Astrocyte (in vitro differentiated cells and primary cell): Measurements from ENCODE around the gene IDUA. TPM values are rescaled to one million over a fixed set of nuclear protein-coding genes. Genes with fewer than 3 reads are reported as not detected.

Experiments used
- DNase-seq: peaks from one replicate; pipeline ENCODE4 v3.0.0-alpha.2; 2010; ENCODE audit warnings: low read depth
- FAIRE-seq: peaks from 2 replicates; lab custom pipeline; 2011; peaks lifted over from hg19 to GRCh38; lab: Jason Lieb, UNC
- H2AFZ ChIP-seq: 2 replicates; pipeline ENCODE4 v1.6.0; 2012; ENCODE audit warnings: low read depth, low read length, inconsistent platforms
- H3K27ac ChIP-seq: 2 replicates; pipeline ENCODE4 v1.5.1; 2011; ENCODE audit warnings: low read depth, low read length, inconsistent platforms
- H3K27me3 ChIP-seq: 2 replicates; pipeline ENCODE4 v1.6.0; 2011; ENCODE audit warnings: low read length, inconsistent platforms; ENCODE audit not compliant: insufficient read depth
- H3K36me3 ChIP-seq: 2 replicates; pipeline ENCODE4 v1.5.1; 2011; ENCODE audit warnings: low read length, inconsistent platforms; ENCODE audit not compliant: insufficient read depth
- H3K4me1 ChIP-seq: 2 replicates; pipeline ENCODE4 v1.5.1; 2011; ENCODE audit warnings: low read length, inconsistent platforms; ENCODE audit not compliant: insufficient read depth
- H3K4me2 ChIP-seq: 2 replicates; pipeline ENCODE4 v1.6.0; 2012; ENCODE audit warnings: low read length, inconsistent platforms
- H3K4me3 ChIP-seq: 2 replicates; pipeline ENCODE4 v1.5.1; 2011; ENCODE audit warnings: low read depth, mild to moderate bottlenecking, low read length, inconsistent platforms; ENCODE audit not compliant: insufficient read depth
- H3K79me2 ChIP-seq: 2 replicates; pipeline ENCODE4 v1.6.0; 2012; ENCODE audit warnings: mild to moderate bottlenecking, low read length, inconsistent platforms; ENCODE audit not compliant: insufficient read depth
- H3K9ac ChIP-seq: 2 replicates; pipeline ENCODE4 v1.6.0; 2012; ENCODE audit warnings: mild to moderate bottlenecking, low read length, inconsistent platforms
- H3K9me3 ChIP-seq: 2 replicates; pipeline ENCODE4 v1.5.1; 2012; ENCODE audit warnings: low read depth, mild to moderate bottlenecking, low read length, inconsistent platforms; ENCODE audit not compliant: insufficient read depth
- H4K20me1 ChIP-seq: 2 replicates; pipeline ENCODE4 v1.6.0; 2012; ENCODE audit warnings: low read length, inconsistent platforms; ENCODE audit not compliant: insufficient read depth
- H3K27ac Mint-ChIP-seq: one replicate; pipeline ENCODE4 v1.8.0; 2021; ENCODE audit warnings: mild to moderate bottlenecking, mixed read lengths; ENCODE audit not compliant: unreplicated experiment
- H3K27me3 Mint-ChIP-seq: one replicate; pipeline ENCODE4 v1.8.0; 2021; ENCODE audit warnings: low read depth, mixed read lengths; ENCODE audit not compliant: unreplicated experiment
- H3K36me3 Mint-ChIP-seq: one replicate; pipeline ENCODE4 v1.8.0; 2021; ENCODE audit warnings: low read depth, mixed read lengths; ENCODE audit not compliant: unreplicated experiment
- H3K4me1 Mint-ChIP-seq: one replicate; pipeline ENCODE4 v1.8.0; 2021; ENCODE audit warnings: low read depth, mixed read lengths; ENCODE audit not compliant: unreplicated experiment
- H3K4me3 Mint-ChIP-seq: one replicate; pipeline ENCODE4 v1.8.0; 2021; ENCODE audit warnings: mild to moderate bottlenecking, moderate library complexity, mixed read lengths; ENCODE audit not compliant: unreplicated experiment
- H3K9me3 Mint-ChIP-seq: one replicate; pipeline ENCODE4 v1.8.0; 2021; ENCODE audit warnings: mild to moderate bottlenecking, mixed read lengths; ENCODE audit not compliant: unreplicated experiment
- EZH2 ChIP-seq: IDR thresholded peaks from 2 replicates; pipeline ENCODE4 v1.6.1; 2012; ENCODE audit warnings: mild to moderate bottlenecking, low read length, inconsistent platforms; ENCODE audit not compliant: insufficient read depth
- total RNA-seq: library from RNA; stranded (reverse); gene quantifications from 2 replicates; pipeline ENCODE4 v1.2.1, GENCODE V29; 2021
- TF ChIP-seq, protein P1 (sequence below): IDR thresholded peaks from 2 replicates; pipeline ENCODE4 v1.5.1; 2011; ENCODE audit warnings: low read depth, mild to moderate bottlenecking, inconsistent platforms, low read length, moderate library complexity; ENCODE audit not compliant: insufficient read depth

The IDUA gene
- total RNA-seq, 1 donor from 2014 or later, result 20.5 TPM

DNA sequence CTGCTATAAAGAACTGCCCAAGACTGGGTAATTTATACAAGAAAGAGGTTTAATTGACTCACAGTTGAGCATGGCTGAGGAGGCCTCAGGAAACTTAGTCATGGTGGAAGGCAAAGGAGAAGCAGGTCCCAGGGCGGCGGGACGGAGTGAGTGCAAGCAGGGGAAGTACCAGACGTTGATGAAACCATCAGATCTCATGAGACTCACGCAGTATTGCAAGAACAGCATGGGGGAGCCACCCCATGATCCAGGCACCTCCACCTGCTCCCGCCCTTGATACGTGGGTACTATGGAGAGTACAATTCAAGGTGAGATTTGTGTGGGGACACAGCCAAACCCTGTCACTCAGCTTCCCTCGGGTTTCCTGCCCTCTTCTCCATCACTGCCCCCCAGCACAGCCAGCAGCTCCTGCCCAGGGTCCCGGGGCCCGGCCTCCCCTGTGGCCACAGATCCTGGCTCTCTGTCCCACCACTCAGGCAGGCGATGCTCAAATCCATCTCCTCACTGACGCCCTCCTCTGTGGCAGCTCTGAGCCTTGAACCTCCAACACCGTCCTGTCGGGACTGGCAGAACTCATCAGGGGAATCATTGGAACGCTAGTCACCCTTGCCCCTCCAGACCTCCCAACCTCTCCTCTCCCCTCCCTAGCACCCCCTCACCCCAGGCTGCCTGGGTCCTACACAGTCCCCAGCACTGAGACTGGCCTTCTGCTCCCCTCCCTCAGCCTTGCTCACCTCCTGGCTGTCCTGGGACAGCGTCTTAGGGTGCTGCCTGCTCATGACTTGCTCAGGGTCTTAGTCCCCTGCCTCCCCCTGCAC is 62.1 kb downstream of the IDUA start:
- Mint-ChIP-seq H3K27me3 (peaks cover 14% of the 10 kb centered on the region), H3K4me3 (no peak overlapping the region), H3K4me1 (peaks cover 17% of the 10 kb centered on the region), H3K27ac (no peak overlapping the region), H3K9me3 (peaks cover 4% of the 10 kb centered on the region), H3K36me3 (peaks cover 3% of the 10 kb centered on the region)
- no peak overlapping the region for H3K9ac ChIP-seq
- H4K20me1 ChIP-seq, result no peaks in the 10 kb centered on the region
- DNase-seq (no peak), FAIRE-seq (no peak)
- TF ChIP-seq EZH2, result no peak
- TF ChIP-seq, protein P1, sequence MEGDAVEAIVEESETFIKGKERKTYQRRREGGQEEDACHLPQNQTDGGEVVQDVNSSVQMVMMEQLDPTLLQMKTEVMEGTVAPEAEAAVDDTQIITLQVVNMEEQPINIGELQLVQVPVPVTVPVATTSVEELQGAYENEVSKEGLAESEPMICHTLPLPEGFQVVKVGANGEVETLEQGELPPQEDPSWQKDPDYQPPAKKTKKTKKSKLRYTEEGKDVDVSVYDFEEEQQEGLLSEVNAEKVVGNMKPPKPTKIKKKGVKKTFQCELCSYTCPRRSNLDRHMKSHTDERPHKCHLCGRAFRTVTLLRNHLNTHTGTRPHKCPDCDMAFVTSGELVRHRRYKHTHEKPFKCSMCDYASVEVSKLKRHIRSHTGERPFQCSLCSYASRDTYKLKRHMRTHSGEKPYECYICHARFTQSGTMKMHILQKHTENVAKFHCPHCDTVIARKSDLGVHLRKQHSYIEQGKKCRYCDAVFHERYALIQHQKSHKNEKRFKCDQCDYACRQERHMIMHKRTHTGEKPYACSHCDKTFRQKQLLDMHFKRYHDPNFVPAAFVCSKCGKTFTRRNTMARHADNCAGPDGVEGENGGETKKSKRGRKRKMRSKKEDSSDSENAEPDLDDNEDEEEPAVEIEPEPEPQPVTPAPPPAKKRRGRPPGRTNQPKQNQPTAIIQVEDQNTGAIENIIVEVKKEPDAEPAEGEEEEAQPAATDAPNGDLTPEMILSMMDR, result no peak
- no peak overlapping the region for H3K4me3 ChIP-seq
- H3K36me3 ChIP-seq, result no peaks in the 10 kb centered on the region
- H3K9me3 ChIP-seq, result no peaks in the 10 kb centered on the region
- H3K27me3 ChIP-seq, result peaks cover 10% of the 10 kb centered on the region
- H3K27ac ChIP-seq, result no peak overlapping the region
- no peak overlapping the region for H2AFZ ChIP-seq
- H3K79me2 ChIP-seq, result no peaks in the 10 kb centered on the region
- peaks cover 20% of the 10 kb centered on the region for H3K4me1 ChIP-seq
- no peak overlapping the region for H3K4me2 ChIP-seq

DNA sequence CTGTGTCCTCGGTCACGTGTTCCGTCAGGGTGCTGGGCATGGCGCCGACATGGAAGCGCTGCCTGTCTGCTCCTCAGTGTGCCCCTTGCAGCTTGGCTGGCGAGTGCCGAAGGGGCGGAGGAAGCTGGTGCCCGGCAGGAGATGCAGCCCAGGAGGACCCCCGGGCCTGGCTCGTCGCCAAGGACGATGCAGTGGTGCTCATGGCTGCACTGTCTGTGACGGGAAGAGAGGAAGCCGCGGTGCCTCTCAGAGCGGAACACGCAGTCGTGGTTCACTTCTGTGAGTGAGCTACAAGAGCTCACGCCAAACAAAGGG is 62.7 kb downstream of the IDUA start:
- H4K20me1 ChIP-seq, result no peaks in the 10 kb centered on the region
- no peak overlapping the region for H3K27ac ChIP-seq
- H3K36me3 ChIP-seq, result no peaks in the 10 kb centered on the region
- no peak overlapping the region for H3K9ac ChIP-seq
- H3K4me3 ChIP-seq, result no peak overlapping the region
- peaks cover 14% of the 10 kb centered on the region for H3K4me1 Mint-ChIP-seq
- H3K36me3 Mint-ChIP-seq, result peaks cover 3% of the 10 kb centered on the region
- DNase-seq (no peak), FAIRE-seq (no peak)
- H3K4me2 ChIP-seq, result no peak overlapping the region
- H2AFZ ChIP-seq, result no peak overlapping the region
- no peak for TF ChIP-seq EZH2
- TF ChIP-seq, protein P1, result no peak
- peaks cover 14% of the 10 kb centered on the region for H3K4me1 ChIP-seq
- peaks cover 10% of the 10 kb centered on the region for H3K27me3 ChIP-seq
- H3K79me2 ChIP-seq, result no peaks in the 10 kb centered on the region
- no peak overlapping the region for H3K4me3 Mint-ChIP-seq
- peaks cover 14% of the 10 kb centered on the region for H3K27me3 Mint-ChIP-seq
- no peaks in the 10 kb centered on the region for H3K9me3 ChIP-seq
- no peak overlapping the region for H3K27ac Mint-ChIP-seq
- H3K9me3 Mint-ChIP-seq, result peaks cover 4% of the 10 kb centered on the region

DNA sequence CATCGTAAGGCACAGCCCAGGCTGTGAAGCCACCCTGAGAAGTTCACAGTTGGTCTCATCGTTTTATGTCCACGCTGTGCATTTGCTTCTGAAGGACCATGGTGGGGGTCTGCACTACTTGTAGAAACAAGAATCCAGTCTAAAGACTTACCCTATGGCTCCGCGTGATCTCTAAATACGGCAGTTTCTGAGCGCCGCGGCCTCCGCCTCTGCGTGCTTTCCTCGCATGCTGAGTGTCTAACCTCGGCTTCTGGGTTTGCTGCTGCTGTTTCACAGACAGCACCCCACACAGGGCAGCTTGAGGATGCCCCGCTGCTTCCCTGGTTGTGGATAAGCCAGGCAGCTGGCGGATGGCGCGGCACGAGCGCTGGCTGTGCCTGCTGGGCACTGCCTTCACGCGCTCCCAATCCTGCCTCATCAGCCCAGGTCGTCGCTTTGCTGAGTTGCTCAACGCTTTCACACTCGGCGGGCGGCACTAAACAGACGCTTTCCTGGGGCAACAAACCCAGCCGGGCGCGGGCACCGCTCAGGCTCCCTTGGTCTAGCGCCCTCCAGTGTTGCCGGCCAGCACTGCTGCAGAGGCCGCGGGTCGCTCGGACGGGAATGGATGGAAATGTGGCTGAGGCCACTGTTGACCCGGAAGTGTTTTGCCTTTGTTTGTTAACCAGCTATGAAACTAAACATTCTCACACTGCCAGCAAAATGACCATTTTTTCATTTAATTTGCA is 63.8 kb downstream of the IDUA start:
- H3K36me3 ChIP-seq, result no peaks in the 10 kb centered on the region
- Mint-ChIP-seq H3K27ac (no peak overlapping the region), H3K4me1 (peaks cover 13% of the 10 kb centered on the region), H3K27me3 (peaks cover 14% of the 10 kb centered on the region), H3K36me3 (peaks cover 2% of the 10 kb centered on the region), H3K4me3 (no peak overlapping the region), H3K9me3 (peaks cover 4% of the 10 kb centered on the region)
- H3K27ac ChIP-seq, result no peak overlapping the region
- peaks cover 8% of the 10 kb centered on the region for H3K4me1 ChIP-seq
- no peak overlapping the region for H3K4me3 ChIP-seq
- H3K27me3 ChIP-seq, result peaks cover 15% of the 10 kb centered on the region
- TF ChIP-seq EZH2, result no peak
- TF ChIP-seq, protein P1, result peak; percentile 11
- H3K4me2 ChIP-seq, result no peak overlapping the region
- H3K9me3 ChIP-seq, result no peaks in the 10 kb centered on the region
- no peak for FAIRE-seq
- H3K79me2 ChIP-seq, result no peaks in the 10 kb centered on the region
- DNase-seq, result no peak
- H2AFZ ChIP-seq, result no peak overlapping the region
- H3K9ac ChIP-seq, result no peak overlapping the region
- no peaks in the 10 kb centered on the region for H4K20me1 ChIP-seq
